Vagina (tissue), 2 donors: Measurements from ENCODE around the gene FHIT. TPM values are rescaled to one million over a fixed set of nuclear protein-coding genes. Genes with fewer than 3 reads are reported as not detected.

Source experiments
- DNase-seq, 2 donors: peaks; one replicate each; pipeline ENCODE4 v3.0.0-alpha.2; 2017; ENCODE audit errors: extremely low spot score in 2 of 2
- H3K27ac ChIP-seq: fragments of 200-600 bp; sonication (generic); one replicate; pipeline ENCODE4 v1.5.1; 2019
- H3K27me3 ChIP-seq: fragments of 200-600 bp; sonication (generic); one replicate; pipeline ENCODE4 v1.5.1; 2019
- H3K36me3 ChIP-seq, 2 donors: fragments of 200-600 bp; sonication (generic); one replicate each; pipeline ENCODE4 v1.5.1; 2017 to 2019
- H3K4me1 ChIP-seq: fragments of 200-600 bp; sonication (generic); one replicate; pipeline ENCODE4 v1.5.1; 2019
- H3K4me3 ChIP-seq, 2 donors: fragments of 200-600 bp; sonication (generic); 1 replicate in 1 of 2; 2 replicates in 1 of 2; pipeline ENCODE4 v1.5.1; 2016 to 2019
- H3K9me3 ChIP-seq: fragments of 200-600 bp; sonication (generic); one replicate; pipeline ENCODE4 v1.5.1; 2019
- CTCF ChIP-seq, 3 experiments: fragments of 450-650 bp in 2 of 3; fragments of 200-600 bp in 1 of 3; sonication (generic) in 1 of 3; IDR thresholded peaks; one replicate each; pipeline ENCODE4 v1.5.1; 2017 to 2019; ENCODE audit warnings: antibody characterized with exemption in 3 of 3, mild to moderate bottlenecking in 2 of 3, moderate library complexity in 2 of 3
- POLR2A ChIP-seq, 2 donors: fragments of 450-650 bp; IDR thresholded peaks; one replicate each; pipeline ENCODE4 v1.6.1; 2017; ENCODE audit warnings: antibody characterized with exemption in 2 of 2, mild to moderate bottlenecking in 2 of 2, moderate library complexity in 2 of 2
- POLR2AphosphoS5 ChIP-seq, 2 donors: sonication (generic); formaldehyde crosslinking; IDR thresholded peaks; one replicate each; pipeline ENCODE4 v1.9.0; 2017; ENCODE audit warnings: antibody characterized with exemption in 2 of 2, mild to moderate bottlenecking in 2 of 2, low read depth in 1 of 2; ENCODE audit not compliant: insufficient read depth in 1 of 2
- intact Hi-C: fragments of 100-400 bp; cut with DNase I; formaldehyde crosslinking; loops from one replicate; pipeline ENCODE4 v1.15.1; 2023
- total RNA-seq: library from RNA; depleted of rRNA; stranded (reverse); fragments of >200 nt; gene quantifications from one replicate; pipeline ENCODE4 v1.2.3, GENCODE V29; 2016

FHIT gene
- total RNA-seq, 1 donor from 2014 or later, result 7.9 TPM

GRCh38 chr3:60298141-60298540 is 953.1 kb downstream of the FHIT start:
- DNase-seq, result no peak
- intact Hi-C loops, result no loop called here
- H3K4me3 ChIP-seq, result no peak overlapping the region
- TF ChIP-seq POLR2A (IDR thresholded peaks at IDR 0.05) (no peak), POLR2AphosphoS5 (IDR thresholded peaks at IDR 0.05; ENCODE audit: insufficient read depth in 1 of 2, low read depth in 1 of 2) (no peak)
- no peaks in the 10 kb centered on the region for H3K4me1 ChIP-seq
- no peak overlapping the region for H3K27ac ChIP-seq
- no peaks in the 10 kb centered on the region for H3K27me3 ChIP-seq
- H3K36me3 ChIP-seq, result no peaks in the 10 kb centered on the region
- no peaks in the 10 kb centered on the region for H3K9me3 ChIP-seq

GRCh38 chr3:60294181-60294580 is 957.1 kb downstream of the FHIT start:
- intact Hi-C loops, result no loop called here
- TF ChIP-seq POLR2A (IDR thresholded peaks at IDR 0.05) (no peak), POLR2AphosphoS5 (IDR thresholded peaks at IDR 0.05; ENCODE audit: insufficient read depth in 1 of 2, low read depth in 1 of 2) (no peak), CTCF (IDR thresholded peaks at IDR 0.05) (no peak)
- H3K4me3 ChIP-seq, result no peak overlapping the region
- H3K4me1 ChIP-seq, result no peaks in the 10 kb centered on the region
- H3K27me3 ChIP-seq, result no peaks in the 10 kb centered on the region
- H3K27ac ChIP-seq, result no peak overlapping the region
- no peaks in the 10 kb centered on the region for H3K9me3 ChIP-seq
- DNase-seq, result no peak
- no peaks in the 10 kb centered on the region for H3K36me3 ChIP-seq

GRCh38 chr3:60291115-60291514 is 960.1 kb downstream of the FHIT start:
- H3K27ac ChIP-seq, result no peak overlapping the region
- H3K27me3 ChIP-seq, result no peaks in the 10 kb centered on the region
- H3K36me3 ChIP-seq, result no peaks in the 10 kb centered on the region
- no peak overlapping the region for H3K4me3 ChIP-seq
- TF ChIP-seq CTCF (IDR thresholded peaks at IDR 0.05), result no peak
- TF ChIP-seq POLR2AphosphoS5 (IDR thresholded peaks at IDR 0.05; ENCODE audit: insufficient read depth in 1 of 2, low read depth in 1 of 2), result no peak
- no peak for TF ChIP-seq POLR2A (IDR thresholded peaks at IDR 0.05)
- DNase-seq, result no peak
- H3K4me1 ChIP-seq, result no peaks in the 10 kb centered on the region
- intact Hi-C loops, result no loop called here
- no peaks in the 10 kb centered on the region for H3K9me3 ChIP-seq

GRCh38 chr3:60290122-60290492 is 961.1 kb downstream of the FHIT start:
- Histone ChIP-seq H3K36me3 (no peaks in the 10 kb centered on the region), H3K4me3 (no peak overlapping the region), H3K4me1 (no peaks in the 10 kb centered on the region), H3K27me3 (no peaks in the 10 kb centered on the region), H3K27ac (no peak overlapping the region), H3K9me3 (no peaks in the 10 kb centered on the region)
- intact Hi-C loops, result no loop called here
- no peak for TF ChIP-seq POLR2AphosphoS5 (IDR thresholded peaks at IDR 0.05; ENCODE audit: insufficient read depth in 1 of 2, low read depth in 1 of 2)
- no peak for TF ChIP-seq POLR2A (IDR thresholded peaks at IDR 0.05)
- no peak for TF ChIP-seq CTCF (IDR thresholded peaks at IDR 0.05)
- DNase-seq, result no peak

GRCh38 chr3:60289341-60290121 is 961.7 kb downstream of the FHIT start:
- DNase-seq, result no peak
- Histone ChIP-seq H3K4me3 (no peak overlapping the region), H3K27ac (no peak overlapping the region), H3K4me1 (no peaks in the 10 kb centered on the region), H3K36me3 (no peaks in the 10 kb centered on the region), H3K27me3 (no peaks in the 10 kb centered on the region), H3K9me3 (no peaks in the 10 kb centered on the region)
- intact Hi-C loops, result no loop called here
- TF ChIP-seq POLR2A (IDR thresholded peaks at IDR 0.05) (no peak), CTCF (IDR thresholded peaks at IDR 0.05) (no peak), POLR2AphosphoS5 (IDR thresholded peaks at IDR 0.05; ENCODE audit: insufficient read depth in 1 of 2, low read depth in 1 of 2) (no peak)
